Stimulated activated CD4-positive, alpha-beta T cell treated with anti-CD3 and anti-CD28 coated beads, TNF-alpha, amount 100 ng/mL, for 48 hours (primary cell): Measurements from ENCODE around the gene FAM13A.
"Not testable (repeated sequence)": the region's sequence is repeated elsewhere in the genome, so short reads cannot be mapped to it uniquely, and the experiment has no call there.

Experiments
- DNase-seq, 3 donors: peaks; one replicate each; pipeline ENCODE4 v3.0.0-alpha.2; 2020; ENCODE audit warnings: low read depth in 3 of 3

The FAM13A gene

DNA sequence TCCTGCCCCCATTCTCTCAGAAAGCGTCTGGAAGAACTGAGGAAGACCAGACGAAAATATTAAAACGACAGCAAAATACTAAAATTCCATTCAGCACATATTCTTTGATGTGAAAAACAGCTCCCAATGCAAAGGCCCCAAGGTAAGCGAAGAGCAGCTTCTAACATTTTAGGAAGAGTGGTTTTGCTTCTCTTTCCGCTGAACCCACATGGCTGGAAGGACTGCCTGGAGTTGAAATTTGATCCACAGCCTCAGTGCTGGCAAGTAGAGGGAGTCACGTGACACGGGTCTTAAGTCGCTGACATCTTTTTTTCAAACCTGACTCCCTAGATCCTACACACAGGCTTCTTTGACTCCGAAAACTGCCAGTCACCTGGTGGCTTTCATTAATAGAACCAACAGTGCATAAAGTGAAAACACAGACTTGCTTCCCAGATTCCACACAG, at the start of gene FAM13A:
Gene FAM13A, minus strand, starts transcription at position 233 of the 446 bp plus-strand sequence. Its CDS starts 221 bp downstream, at position 12.
- no peak for DNase-seq

DNA sequence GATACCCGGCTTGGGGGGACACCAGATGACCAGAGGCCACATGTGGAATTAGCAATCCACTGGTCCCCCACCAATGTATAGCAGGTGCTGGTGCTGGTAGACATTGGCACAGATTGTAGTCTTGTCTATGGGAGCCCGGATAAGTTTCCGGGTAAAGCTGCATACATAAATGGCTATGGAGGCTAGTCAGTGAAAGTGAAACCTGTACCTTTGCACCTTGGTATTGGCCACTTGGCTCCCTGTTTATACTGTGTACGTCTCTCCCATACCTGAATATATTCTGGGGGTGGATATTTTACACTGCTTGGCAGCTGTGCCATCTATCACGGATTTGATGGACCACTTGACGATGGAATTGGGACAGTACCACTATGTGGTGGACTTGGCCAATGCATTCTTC, 48.7 kb upstream of the FAM13A start:
- DNase-seq = no peak

DNA sequence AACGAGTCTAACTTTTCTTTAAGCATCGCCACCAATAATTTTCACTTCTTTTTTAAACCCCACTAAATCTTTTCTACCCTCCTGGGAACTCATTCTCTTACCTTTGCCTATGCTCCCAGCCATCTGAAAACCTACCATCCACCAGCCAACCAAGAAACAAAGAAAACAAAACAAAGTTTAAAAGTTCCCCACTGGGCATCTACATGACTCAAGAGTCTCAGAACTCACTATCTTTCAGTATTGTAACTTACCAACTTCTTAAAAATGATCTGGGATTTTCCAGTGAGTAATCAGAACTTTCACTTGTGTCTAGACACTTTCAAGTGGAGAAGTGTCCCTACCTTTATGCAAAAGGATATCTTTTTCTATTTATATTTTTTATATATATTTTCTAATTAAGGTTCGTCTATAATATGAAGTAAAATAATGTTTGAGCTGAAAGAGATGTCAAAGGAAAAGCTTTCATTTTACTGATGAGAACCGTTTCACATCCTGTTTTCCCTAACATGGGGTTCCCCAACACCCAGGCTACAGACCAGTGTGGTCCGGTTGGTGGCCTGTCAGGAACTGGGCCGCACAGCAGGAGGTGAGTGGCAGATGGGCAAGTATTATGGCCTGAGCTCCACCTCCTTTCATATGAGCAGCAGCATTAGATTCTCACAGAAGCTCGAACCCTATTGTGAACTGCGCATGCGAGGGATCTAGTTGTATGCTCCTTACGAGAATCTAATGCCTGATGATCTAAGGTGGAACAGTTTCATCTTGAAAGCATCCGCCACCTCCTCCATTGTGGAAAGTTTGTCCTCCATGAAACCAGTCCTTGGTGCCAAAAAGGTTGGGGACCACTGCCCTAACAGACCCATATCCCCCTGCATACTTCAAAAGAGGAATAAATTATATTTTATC, 44.5 kb upstream of the FAM13A start:
- no peak for DNase-seq

DNA sequence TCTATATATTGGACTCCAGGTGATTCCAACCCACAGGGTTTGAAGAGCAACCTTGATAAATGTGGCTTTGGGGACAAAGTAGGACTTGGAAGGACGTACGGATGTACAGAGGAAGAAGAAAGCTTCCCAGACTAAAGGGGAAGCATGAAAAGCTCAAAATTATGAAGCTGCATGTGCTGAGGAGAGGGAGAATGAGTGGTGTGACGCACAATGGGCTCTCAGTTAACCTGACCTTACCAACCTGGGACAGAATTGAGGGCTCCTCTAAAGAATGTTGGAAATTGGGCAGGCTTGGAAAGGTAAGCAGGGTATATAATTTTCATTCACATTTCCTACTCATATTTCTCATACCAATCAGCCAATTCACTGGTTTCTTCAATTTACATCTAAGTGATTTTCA, 43.9 kb upstream of the FAM13A start:
- no peak for DNase-seq

DNA sequence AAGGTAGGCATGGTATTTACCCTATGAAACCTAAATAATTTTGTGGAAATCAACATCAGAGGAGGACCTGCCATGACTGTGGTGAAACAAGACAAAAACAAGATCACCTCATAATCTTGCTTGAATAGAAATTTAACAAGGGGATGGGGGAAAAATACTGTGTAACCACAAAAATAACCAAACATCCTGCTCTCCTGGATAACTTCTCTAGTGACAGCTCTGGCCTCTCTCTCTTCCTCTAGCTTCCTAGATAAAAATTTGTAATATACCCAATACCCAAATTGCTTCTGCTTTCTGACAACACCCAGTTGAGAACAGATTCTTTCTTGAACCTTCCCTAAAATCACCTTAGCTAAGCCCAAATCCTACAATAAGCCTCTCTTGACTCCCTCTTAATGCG, 42.5 kb upstream of the FAM13A start:
- no peak for DNase-seq

DNA sequence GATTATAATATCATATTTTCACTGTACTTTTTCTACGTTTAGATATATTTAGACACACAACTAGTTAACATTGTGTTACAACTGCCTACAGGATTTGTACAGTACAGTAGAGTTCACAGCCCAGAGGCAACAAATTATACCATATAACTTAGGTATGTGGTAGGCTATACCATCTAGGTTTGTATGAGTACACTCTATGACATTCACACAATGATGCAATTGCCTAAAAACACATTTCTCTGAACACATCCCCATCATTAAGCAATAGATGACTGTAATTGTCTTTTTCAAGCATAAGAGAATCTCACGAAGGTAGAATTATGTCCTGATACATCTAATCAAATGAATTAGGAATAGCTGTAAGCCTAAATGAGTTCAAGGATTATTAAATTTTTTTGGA, 42.0 kb upstream of the FAM13A start:
- DNase-seq = no peak

DNA sequence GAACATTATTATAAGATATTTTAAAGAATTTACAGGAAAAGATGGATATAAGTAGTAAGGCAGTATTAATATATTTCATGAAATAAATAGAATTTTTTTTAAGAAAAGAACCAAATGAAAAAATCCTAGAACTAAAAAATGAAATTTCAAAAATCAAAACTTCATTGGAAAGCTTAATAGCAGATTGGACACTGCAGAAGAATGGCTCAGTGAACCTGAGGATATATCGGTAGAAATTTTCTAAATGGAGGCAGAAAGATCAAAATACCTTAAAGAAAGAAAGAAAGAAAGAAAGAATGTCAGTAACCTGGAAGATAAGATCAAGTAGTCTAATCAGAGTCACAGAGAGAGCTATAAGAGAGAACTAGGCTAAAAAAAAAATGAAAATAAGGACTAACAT, 21.3 kb upstream of the FAM13A start:
- no peak for DNase-seq

DNA sequence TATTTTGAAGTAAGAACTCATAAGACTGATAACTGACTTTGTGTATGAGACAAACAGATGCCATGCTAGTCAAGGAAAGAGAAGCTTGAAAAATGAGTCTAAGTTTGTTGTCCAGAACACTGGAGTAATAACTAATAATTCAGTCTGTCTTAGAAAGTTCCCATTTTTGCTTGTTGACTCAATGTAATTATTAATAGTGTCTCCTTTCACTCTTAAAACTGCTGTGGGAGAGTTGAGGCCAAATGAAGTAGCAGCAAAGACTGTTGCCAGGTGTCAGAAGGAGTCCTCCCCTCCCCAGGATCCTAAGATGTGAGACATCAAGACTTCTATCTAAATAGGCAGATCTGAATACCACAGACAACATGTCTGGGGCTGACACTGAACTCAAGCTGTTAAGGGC, 20.8 kb upstream of the FAM13A start:
- DNase-seq = no peak

DNA sequence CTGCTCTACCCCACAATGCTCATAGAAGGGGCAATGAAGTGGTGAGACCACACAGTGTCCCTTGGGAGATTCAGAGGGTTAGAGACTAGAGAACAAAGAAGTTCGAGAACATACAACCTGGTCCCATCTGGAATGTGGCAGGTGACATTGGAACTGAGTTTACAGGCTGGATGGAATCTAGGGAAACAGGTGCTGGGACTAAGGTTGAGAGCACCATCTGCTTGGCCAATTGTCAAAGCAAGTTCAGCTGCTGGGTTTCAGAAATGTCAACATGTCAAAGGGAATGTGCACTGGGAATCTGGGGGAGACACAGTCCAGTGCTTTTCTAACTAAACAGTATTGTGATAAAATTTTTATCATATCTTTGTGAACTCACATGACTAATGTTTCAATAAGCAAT, 15.9 kb upstream of the FAM13A start:
- DNase-seq = no peak

DNA sequence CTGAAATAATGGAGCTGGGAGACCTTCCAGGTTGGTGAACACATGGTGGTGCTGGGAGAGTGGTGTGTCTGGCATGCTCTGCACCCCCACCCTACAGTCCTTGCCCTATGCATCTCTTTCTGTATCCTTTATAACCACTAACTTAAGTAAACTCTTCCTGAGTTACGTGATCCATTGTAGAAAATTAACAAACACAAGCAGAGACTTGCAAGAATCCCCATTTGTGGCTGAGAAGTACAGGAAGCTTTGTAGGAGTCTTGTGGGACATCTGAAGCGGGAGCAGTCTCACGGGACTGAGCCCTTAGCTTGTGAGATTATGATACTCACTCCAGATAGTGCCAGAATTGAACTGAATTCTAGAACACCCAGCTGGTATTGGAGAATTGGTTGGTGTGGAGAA, 14.3 kb upstream of the FAM13A start:
- no peak for DNase-seq

DNA sequence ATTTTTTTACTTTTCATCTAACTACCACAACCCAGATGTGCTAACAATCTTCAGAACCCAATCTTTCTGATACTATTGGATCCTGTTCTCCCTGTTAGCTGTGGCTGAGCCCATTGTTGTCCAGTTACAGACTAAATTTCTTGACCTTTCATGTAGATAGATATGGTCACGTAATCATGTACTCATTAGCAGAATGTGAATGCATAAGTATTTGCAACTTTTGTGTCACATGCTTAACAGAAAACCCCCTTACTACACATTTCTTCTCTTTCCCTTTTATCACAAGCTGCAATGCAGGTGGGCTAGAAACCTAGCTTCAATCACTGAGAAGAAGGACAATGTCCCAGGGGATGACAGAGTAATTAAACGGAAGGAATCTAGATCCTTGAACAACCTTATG, 13.1 kb upstream of the FAM13A start:
- no peak for DNase-seq

DNA sequence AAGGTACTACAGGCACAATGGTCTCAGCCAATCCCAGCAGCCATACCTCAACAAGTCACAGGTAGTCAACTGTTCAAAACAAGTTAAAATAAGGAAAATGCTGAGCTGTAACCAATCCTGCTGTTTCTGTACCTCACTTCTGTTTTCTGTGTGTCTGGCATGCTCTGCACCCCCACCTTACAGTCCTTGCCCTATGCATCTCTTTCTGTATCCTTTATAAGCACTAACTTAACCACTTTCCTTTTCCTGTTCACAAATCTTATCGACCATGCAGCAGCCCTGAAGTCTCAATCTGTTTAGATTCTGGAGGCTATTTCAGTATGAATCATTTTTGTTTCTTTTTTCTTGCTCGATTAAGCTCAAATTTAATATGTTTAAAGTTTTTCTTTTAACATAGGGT, 12.5 kb upstream of the FAM13A start:
- DNase-seq = no peak

DNA sequence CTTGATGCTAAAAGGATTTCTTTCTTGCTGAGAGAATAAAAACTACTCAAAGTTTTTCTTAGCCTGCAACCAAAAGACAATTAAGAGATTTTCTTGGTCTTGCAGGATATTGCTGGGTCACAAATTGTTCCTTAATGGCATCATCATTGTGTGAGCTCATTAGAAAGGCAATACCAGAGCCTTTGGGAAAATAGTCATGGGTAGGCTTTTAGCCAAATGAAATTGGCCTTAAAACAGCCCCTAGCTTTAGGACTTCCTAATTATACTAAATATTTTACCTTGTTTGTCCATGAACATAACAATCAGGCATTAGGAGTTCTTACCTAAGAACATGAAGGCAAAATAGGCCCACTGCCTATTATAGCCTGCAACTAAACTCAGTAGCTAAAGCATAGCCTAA, 10.4 kb upstream of the FAM13A start:
- no peak for DNase-seq

DNA sequence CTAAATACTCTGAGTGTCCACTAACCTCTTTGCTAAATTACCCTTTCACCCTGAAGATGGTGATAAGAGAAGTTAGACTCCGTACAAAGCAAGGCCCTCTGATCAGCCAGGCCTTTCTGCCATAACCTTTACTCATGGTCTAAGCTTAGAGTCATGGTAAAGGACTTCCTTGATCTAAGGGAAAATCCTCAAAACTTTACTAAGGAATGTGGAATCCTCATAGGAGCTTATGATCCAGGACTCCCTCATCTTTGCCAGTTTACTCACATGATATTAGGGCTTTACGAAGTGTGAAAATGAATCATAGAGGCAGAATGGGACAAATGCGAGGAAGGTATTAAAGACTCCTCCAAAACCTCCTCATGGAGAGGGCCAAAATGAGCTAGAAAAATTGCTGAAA, 7.9 kb upstream of the FAM13A start:
- no peak for DNase-seq

DNA sequence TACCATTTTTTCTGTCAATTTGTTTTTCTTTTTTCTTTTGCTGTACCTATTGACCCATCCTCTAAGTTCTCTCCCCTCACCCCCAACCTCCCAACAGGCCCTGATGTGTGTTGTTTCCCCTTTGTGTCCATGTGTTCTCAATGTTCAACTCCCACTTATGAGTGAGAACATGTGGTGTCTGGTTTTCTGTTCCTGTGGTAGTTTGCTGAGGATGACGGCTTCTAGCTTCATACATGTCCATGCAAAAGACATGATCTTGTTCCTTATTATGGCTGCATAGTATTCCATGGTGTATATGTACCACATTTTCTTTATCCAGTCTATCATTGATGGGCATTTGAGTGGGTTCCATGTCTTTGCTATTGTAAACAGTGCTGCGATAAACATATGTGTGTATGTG, 859 bp upstream of the FAM13A start:
- DNase-seq = not testable (repeated sequence)

DNA sequence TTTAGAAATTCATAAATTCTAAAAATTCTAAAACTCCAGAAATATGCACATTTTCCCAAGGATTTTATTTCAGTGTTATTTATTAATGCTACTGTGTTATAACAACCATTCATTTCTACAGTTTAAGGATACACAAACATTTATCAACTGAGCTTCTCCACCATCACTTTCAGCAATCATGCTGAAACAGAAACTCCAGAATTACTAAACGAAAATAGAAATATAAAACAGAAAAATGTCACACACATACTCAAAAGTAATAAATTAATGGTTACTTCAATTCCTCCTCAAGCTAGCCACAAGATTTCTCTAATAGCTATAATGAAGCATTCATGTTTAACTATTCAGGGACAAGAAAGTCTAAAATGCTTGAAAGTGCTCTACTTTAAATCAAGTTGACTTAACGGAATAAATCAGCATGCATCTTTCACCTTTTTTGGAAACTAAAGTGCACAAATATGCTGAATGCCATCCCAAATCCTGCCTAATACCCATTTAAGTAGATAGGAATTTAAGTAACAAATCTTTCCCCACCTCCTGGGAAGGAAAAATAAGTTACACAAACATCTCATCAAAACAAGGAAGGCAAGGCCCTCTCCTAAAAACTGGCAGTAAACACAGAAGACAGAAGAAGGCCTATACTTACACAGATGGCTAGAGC, 563 bp downstream of the FAM13A start:
- no peak for DNase-seq

DNA sequence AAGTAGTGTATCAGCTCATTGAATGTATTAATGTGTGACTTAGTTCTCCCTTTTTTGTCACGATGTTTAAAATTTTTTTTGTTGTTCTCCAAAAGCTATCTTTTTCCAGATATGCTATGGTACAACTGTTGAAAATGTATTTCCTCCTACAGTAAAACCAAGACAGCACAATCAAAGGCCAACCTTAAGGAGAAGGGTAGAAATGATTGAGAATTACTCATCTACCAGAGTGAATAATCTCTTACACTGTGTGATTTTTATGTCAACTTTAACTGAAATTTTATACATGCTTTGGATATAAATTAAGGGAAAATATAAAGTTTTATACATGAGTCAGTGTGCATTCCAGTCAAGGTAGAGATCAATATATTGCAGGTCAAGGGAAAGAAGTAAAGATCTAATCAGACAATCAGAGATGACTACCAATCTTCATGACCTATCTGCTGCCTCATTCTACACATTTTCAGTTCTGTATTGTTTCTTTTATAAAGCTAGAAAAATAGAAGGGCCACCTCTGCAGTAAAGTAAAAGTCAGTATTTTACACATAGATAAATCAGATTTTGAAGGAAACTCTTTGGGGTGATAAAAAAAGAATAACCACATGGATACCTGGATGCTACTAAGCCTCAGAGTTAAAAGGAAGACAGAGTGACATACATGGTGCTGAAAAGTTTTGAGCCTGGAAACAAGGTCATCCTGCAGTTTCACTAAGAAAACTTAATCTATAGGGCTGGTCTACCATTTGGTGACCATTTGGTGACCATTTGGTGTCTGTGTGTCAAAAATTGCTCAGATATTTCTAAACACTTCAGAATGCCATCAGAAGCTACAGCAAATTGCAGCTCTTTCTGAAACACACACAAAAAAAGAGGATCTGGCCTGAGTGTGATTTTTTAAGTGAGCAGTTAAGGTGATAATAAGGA, 1.6 kb downstream of the FAM13A start:
- no peak for DNase-seq

DNA sequence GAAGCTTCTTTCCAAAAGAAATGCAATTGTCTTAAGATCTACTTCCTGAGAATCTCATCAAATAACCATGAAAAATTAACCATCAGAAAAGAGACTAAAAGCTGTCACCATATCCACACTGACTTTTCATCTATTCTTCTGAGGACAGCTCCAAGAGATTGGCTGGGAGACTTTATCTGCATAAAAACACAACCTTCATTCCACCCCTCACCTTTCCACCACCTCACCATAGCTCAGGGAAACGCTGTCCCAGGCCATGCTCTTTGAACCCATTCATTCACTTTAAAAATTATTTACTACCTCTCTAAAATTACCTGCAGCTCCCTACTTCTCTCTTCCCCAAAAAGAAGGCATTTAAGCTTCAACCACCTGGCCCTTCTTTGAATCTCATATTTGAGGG, 2.4 kb downstream of the FAM13A start:
- DNase-seq = no peak

DNA sequence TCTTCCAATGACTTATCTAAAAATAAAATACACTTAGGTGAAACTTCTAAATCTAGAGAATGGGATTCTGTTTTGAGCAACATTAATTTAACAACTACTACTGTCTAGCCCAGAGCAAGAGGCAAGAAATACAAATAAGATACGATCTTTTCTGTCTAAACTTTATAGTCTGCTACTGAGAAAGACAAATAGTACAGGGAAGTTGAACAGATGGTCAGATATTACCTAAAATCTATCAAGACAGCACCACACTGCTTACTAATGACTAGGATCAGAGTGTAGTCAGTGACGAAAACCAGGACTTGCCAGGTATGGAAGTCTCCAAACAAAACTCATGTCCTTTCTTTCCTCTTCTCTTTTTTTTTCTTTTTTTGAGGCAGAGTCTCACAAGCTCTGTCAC, 7.1 kb downstream of the FAM13A start:
- no peak for DNase-seq

DNA sequence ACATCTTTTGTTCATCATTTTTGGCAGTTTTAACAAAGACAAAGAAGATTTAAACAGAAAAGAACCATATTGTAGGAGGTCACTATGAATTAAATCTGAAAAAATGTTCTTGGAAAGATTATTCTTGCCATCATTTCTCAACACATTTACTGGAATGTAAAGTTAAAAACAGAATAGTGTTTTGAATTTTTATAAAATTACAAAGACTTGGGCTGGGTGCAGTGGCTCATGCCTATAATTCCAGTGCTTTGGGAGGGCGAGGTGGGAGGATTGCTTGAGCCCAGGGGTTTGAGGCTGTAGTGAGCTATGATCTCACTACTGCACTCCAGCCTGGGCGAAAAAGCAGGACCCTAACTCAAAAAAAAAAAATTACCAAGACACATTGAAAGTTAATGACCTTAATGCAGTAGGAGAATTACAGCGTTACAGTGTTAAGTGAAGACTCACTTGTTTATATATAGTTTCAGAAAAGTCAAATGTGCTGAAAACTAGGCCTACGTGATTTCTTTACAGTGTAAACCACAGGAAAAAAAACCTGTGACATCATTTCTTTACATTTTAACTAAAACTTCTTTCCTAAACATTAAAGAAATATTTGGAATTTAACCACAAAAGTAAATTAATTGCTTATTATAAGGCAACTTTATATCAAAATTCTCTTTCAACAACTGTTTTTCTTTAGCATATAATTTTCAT, 7.9 kb downstream of the FAM13A start:
- DNase-seq = no peak

DNA sequence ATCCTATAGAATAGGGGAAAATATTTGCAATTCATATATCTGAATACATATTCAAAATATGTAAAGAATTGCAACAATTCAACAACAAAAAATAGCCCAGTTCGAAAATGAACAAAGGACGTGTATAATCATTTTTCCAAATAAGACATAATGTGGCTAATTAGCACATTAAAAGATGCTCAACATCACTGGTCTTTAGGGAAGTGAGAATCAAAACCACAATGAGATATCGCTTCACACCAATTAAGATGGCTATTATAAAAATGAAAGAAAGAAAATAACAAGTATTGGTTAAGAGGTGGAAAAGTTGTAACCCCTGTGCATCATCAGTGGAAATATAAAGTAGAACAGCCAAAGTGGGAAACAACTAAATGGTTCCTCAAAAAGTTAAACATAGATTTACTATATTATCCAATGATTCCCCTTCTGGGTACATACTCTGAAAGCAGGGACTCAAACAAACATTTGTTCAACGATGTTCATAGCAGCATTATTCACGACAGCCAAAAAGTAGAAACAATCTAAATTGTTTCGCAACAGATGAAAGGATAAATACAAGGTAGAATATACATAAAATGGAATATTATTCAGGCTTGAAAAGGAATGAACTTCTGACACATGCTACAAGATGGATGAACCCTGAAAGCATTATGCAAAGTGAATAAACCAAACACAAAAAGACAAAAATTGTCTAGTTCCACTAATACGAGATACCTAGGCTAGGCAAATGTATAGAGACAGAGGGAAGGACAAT, 12.7 kb downstream of the FAM13A start:
- no peak for DNase-seq
